Stimulated activated naive B cell treated with anti-CD40 and anti-IgM and Interleukin-4, amounts not matched to agents 10 μg/mL and 1 μg/mL and 100 μg/mL, for 72 hours (primary cell): Measurements from ENCODE around the gene PNMA1.
A peak's percentile ranks its signal among the peaks of the same experiment; 100 is the strongest.

Experiments
- ATAC-seq, 2 donors: fragments of 150-1000 bp; cut with Tn5 transposase; replicated peaks; 2 replicates each; pipeline ENCODE4 v1.10.0; 2021; ENCODE audit warnings: moderate library complexity in 1 of 2
- DNase-seq: peaks from one replicate; pipeline ENCODE4 v3.0.0; 2021
- H3K27ac Mint-ChIP-seq: one replicate; pipeline ENCODE4 v1.8.0; 2022; ENCODE audit warnings: mild to moderate bottlenecking, mixed read lengths
- H3K27me3 Mint-ChIP-seq, 2 donors: one replicate each; pipeline ENCODE4 v1.8.0; 2022; ENCODE audit warnings: mixed read lengths in 2 of 2
- H3K36me3 Mint-ChIP-seq, 2 donors: one replicate each; pipeline ENCODE4 v1.8.0; 2022; ENCODE audit warnings: mixed read lengths in 2 of 2, mild to moderate bottlenecking in 1 of 2
- H3K4me1 Mint-ChIP-seq, 2 donors: one replicate each; pipeline ENCODE4 v1.8.0; 2022; ENCODE audit warnings: mixed read lengths in 2 of 2, mild to moderate bottlenecking in 1 of 2
- H3K4me3 Mint-ChIP-seq, 2 donors: one replicate each; pipeline ENCODE4 v1.8.0; 2022; ENCODE audit warnings: mild to moderate bottlenecking in 2 of 2, mixed read lengths in 2 of 2, moderate library complexity in 1 of 2
- H3K9me3 Mint-ChIP-seq, 2 donors: one replicate each; pipeline ENCODE4 v1.8.0; 2022; ENCODE audit warnings: mixed read lengths in 2 of 2, mild to moderate bottlenecking in 1 of 2

Gene PNMA1

DNA sequence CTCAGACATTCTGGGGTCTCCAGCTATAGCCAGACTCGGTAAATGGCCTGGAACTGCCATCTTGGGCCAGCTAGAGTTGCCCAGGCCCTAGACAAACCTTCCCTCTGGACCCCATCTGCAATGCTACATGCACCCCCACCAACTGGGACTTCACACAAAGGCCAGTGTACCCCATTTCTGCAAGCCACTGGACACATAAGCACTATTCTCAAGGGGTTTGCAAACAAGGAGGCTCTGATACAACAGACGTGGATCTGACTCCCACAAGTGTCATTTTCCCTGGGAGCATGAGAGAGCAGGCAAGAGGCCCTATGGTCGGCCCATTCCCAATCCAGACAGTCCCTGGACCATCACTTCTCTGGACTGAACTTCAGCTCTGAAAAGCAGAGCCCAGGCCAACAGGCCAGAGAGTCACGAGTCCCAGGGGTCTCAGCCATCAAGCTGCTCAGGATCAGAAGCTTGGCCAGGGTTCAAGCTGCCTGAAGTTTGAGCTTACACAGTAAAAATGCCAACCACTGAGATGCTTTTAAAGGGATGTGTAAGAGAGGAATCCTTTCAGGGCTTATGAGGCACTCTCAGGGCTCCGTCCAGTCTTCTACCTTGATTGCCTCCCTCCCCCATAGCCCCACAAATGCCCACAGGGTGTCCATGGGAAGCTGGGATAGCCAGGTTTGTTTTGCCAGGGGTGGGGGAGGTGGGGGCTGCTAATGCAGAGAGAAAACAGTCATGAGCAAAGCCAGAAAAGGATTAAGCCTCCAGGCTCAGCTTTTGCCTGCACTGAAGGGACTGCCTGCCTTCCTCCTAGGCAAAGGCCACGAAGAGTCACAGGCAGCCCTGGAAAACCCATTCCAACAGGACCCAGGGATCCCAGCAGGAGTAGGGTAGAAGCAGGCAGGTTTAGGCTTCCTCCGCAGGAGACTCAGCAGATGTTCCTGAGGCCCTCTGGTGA is 31.7 kb upstream of the PNMA1 start:
- Mint-ChIP-seq H3K36me3 (peaks cover 10 to 30% of the 10 kb centered on the region in 2 donors), H3K4me1 (peaks cover 78 to 99% of the 10 kb centered on the region in 2 donors), H3K9me3 (no peaks in the 10 kb centered on the region), H3K4me3 (peak overlapping the region in 1 of 2 donors; percentile 65), H3K27ac (peak overlapping the region; percentile 56), H3K27me3 (no peaks in the 10 kb centered on the region)
- ATAC-seq (no peak), DNase-seq (no peak)

- Mint-ChIP-seq H3K36me3 (peaks cover 15 to 28% of the 10 kb centered on the region in 2 donors), H3K4me1 (peaks cover 78 to 99% of the 10 kb centered on the region in 2 donors), H3K9me3 (no peaks in the 10 kb centered on the region), H3K27ac (peak overlapping the region; percentile 95), H3K4me3 (peak overlapping the region; percentile 35 to 63), H3K27me3 (no peaks in the 10 kb centered on the region)
- DNase-seq, result no peak
- ATAC-seq, result no peak
Observed at GRCh38 chr14:73744874-73745529, 30.8 kb upstream of the PNMA1 start.

DNA sequence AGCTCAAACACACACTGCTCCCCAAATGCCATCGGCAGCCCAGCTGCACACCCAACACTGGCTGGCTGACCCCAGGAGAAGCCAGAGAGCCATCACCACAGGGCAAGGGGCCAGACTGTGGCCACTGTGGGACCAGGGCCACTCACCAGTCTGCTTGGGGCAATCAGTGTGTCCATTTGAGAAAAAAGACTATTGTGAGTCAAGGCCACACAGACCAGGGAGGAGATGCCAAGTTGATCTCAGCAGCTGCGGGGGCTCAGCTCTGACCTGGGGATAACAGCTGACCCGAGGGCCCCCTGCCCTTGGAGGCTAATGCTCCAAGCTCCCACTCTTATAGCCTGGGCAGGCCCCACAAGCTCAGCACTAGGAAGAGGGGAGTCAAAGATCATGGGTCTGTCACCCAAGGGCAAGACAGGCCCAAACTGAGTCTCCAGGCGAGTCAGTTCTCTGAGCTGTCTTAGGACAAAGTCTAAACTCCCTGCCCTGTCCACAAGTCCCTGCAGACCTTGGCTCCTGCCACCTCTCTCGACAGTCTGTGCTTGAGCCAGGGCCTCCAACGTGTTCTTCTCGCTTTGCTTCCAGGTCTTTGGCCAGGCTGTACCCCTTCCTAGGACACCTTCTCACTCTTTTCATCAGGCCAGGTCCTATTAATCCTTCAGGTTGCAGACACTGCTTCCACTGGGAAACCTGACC is 30.1 kb upstream of the PNMA1 start:
- Mint-ChIP-seq H3K9me3 (no peaks in the 10 kb centered on the region), H3K4me3 (peak overlapping the region; percentile 63 to 81), H3K27me3 (no peaks in the 10 kb centered on the region), H3K36me3 (peaks cover 19 to 31% of the 10 kb centered on the region in 2 donors), H3K27ac (peak overlapping the region; percentile 95), H3K4me1 (peaks cover 80 to 97% of the 10 kb centered on the region in 2 donors)
- no peak for DNase-seq
- ATAC-seq, result no peak

DNA sequence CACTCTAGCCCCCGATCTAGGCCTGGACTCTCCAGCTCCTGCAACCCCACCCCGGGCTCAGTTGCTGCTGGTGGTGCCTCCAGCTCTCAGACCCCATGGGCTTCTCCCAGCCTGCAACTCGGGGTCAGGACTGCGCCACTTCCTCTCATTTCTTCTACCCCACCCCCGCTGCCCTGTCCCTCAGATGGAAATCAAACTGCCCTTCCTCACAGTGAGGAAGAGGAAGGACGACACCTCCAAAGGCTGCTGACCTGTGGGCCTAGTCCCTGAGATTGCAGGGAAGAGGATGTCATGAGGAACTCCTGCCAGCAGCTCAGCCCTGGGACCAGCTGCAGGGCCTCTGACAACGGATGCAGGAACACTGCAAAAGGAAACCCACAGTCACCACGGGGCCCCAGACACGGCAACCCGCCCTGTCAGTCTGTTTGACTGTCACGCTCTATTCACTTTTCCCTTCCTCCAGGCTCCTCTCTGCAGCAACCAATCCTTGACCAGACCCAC is 29.3 kb upstream of the PNMA1 start:
- Mint-ChIP-seq H3K4me3 (peak overlapping the region; percentile 63 to 81), H3K27ac (peak overlapping the region; percentile 95), H3K36me3 (peaks cover 22 to 34% of the 10 kb centered on the region in 2 donors), H3K9me3 (no peaks in the 10 kb centered on the region), H3K27me3 (no peaks in the 10 kb centered on the region), H3K4me1 (peaks cover 80 to 97% of the 10 kb centered on the region in 2 donors)
- ATAC-seq (peak; percentile 50 to 53), DNase-seq (no peak)

DNA sequence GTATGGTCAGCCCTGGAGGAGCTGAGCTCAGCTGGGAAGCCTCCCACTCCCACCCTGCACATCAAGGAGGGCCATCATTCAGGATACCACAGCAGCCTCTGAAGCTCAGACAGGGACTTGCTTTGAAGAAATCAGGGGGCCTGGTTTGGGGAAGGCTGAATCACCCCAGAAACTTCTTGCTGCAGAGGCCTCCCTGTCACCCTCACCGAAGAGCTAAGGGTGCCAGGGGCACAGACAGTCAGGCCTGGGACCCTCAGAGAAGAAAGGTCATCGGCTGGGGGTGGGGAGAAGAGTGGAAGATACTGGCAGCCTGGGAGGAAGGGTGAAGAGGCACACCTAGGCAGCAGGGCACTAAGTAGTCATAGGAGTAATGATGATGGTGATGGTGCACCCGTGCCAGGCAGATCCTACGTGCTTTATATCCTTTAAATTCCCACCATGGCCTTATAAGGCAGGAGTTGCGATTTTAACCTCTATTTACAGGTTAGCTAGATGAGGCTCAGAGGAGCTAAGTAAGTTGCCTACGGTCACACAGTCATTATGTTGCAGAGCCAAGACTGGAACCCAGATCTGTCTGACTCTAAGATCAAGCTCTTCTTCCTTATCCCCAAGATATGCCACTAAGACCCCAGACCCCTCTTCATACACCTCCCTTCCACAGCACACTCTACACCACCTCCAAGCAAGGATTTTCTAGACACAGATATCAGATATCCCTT is 28.5 kb upstream of the PNMA1 start:
- Mint-ChIP-seq H3K4me1 (peaks cover 75 to 90% of the 10 kb centered on the region in 2 donors), H3K36me3 (peaks cover 20 to 34% of the 10 kb centered on the region in 2 donors), H3K9me3 (no peaks in the 10 kb centered on the region), H3K27ac (peak overlapping the region; percentile 95), H3K4me3 (peak overlapping the region; percentile 63 to 81), H3K27me3 (no peaks in the 10 kb centered on the region)
- ATAC-seq (no peak), DNase-seq (no peak)

GRCh38 chr14:73741876-73742519 is 27.8 kb upstream of the PNMA1 start:
- no peaks in the 10 kb centered on the region for H3K27me3 Mint-ChIP-seq
- peak; percentile 52 to 55 for ATAC-seq
- no peaks in the 10 kb centered on the region for H3K9me3 Mint-ChIP-seq
- DNase-seq, result no peak
- H3K4me3 Mint-ChIP-seq, result peak overlapping the region; percentile 63 to 81
- peaks cover 68 to 83% of the 10 kb centered on the region in 2 donors for H3K4me1 Mint-ChIP-seq
- peak overlapping the region; percentile 95 for H3K27ac Mint-ChIP-seq
- H3K36me3 Mint-ChIP-seq, result peaks cover 24 to 33% of the 10 kb centered on the region in 2 donors

DNA sequence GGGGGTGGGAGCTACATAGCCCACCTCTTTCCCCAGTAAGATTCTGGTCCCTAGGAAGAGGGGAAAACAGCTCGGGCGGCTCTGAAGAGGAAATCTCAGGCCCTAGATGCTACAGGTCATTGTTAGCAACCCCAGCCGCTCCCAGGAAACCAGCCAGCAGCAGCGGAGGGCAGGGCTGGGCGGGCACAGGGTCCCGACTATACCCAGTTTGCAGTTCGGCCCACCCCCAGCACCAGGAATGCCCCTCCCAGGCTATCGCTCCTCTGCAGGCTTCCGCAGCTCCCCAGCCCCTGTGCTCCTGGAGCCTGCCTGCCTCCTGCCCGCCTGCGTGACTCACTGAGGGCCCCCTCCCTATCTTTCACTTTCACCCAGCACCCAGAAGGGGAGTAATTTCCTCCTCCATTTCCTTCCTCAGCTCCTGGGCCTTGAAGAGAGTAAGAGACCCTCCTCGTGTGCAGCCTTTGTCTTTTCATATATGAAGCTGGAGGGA is 27.2 kb upstream of the PNMA1 start:
- Mint-ChIP-seq H3K36me3 (peaks cover 27 to 34% of the 10 kb centered on the region in 2 donors), H3K9me3 (no peaks in the 10 kb centered on the region), H3K4me1 (peaks cover 63 to 77% of the 10 kb centered on the region in 2 donors), H3K27me3 (no peaks in the 10 kb centered on the region), H3K4me3 (peak overlapping the region; percentile 63 to 81), H3K27ac (peak overlapping the region; percentile 95)
- DNase-seq (no peak), ATAC-seq (peak; percentile 68 to 72)

DNA sequence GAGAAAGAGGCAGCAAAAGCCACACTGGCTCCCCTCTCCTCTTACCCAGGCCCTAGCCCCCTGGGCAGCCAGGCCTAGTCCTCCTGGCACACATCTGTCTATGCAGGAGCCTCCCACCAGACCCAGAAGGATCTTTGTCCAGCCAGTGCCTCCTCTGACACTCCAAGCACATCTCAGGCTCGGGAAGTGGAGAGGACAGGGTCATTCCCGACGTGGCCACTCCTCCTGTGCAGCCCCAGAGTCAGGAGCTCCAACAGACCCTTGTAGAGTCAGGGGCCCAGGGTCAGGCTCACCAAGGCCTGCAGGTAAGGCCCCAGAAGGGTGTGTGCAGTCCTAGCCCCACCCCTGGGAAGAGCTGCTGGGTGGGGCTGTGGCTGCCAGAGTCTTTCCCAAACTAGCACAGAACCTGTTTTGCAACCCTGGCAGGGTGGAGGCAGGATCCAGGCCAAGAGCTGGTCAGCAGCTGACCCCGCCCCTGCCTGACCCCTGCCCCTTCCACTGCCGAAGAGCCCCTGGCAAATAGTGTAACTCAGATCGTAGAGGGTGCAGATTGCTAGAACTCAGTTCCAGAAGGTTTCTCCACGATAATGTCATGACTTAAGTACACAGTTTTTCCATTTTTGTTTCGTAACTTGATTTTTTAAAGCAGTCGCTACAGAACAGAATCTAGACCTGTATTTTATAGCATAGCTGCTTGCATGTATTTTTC is 26.6 kb upstream of the PNMA1 start:
- peaks cover 61 to 71% of the 10 kb centered on the region in 2 donors for H3K4me1 Mint-ChIP-seq
- DNase-seq (no peak), ATAC-seq (no peak)
- no peaks in the 10 kb centered on the region for H3K9me3 Mint-ChIP-seq
- no peaks in the 10 kb centered on the region for H3K27me3 Mint-ChIP-seq
- H3K36me3 Mint-ChIP-seq, result peaks cover 27 to 34% of the 10 kb centered on the region in 2 donors
- H3K27ac Mint-ChIP-seq, result peak overlapping the region; percentile 51
- H3K4me3 Mint-ChIP-seq, result peak overlapping the region; percentile 63 to 81

DNA sequence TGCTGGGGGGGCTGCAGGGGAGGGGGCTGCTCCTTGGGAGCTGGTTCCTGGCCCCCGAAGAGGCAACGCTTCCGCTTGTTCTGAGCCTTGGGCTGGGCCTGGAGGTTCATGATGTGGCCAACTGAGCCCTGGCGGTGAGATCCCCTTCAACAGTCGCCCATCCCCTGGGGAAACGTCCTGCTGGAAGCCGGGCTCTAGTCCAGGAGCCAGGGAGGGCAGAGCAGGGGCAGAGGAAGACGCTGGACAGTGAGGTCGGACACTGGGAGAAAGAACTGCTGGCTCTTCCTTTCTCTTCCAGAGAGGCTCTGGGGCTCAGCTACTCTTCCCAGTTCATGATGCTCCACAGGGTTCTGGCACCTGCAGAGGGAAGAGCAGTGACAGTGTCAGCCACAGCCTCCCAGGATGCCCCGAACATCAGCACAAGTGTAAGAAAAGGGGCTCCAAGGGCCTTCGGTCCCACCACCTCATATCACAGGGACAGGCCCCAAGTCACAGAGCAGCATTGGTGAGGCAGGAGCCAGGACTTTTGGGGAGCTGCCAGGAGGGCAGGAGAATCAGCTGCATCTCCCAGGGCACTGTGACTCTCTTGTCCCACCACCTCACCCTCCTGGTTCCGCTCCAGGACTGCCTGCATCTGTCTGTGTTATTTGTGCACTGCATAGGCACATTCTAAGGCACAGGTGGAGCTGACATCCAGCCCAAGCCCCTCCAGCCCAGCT is 25.9 kb upstream of the PNMA1 start:
- ATAC-seq, result no peak
- Mint-ChIP-seq H3K27me3 (no peaks in the 10 kb centered on the region), H3K27ac (peak overlapping the region; percentile 87), H3K4me1 (peaks cover 54 to 64% of the 10 kb centered on the region in 2 donors), H3K36me3 (peaks cover 25 to 31% of the 10 kb centered on the region in 2 donors), H3K9me3 (no peaks in the 10 kb centered on the region), H3K4me3 (no peak overlapping the region)
- DNase-seq, result no peak

- Mint-ChIP-seq H3K36me3 (peaks cover 29 to 34% of the 10 kb centered on the region in 2 donors), H3K9me3 (no peaks in the 10 kb centered on the region), H3K27me3 (no peaks in the 10 kb centered on the region), H3K27ac (peak overlapping the region; percentile 87), H3K4me1 (peaks cover 47 to 56% of the 10 kb centered on the region in 2 donors), H3K4me3 (no peak overlapping the region)
- no peak for DNase-seq
- no peak for ATAC-seq
Observed at GRCh38 chr14:73739174-73739898, 25.2 kb upstream of the PNMA1 start.

GRCh38 chr14:73738518-73739173 is 24.5 kb upstream of the PNMA1 start:
- H3K9me3 Mint-ChIP-seq, result no peaks in the 10 kb centered on the region
- DNase-seq (no peak), ATAC-seq (no peak)
- H3K4me1 Mint-ChIP-seq, result peaks cover 41 to 50% of the 10 kb centered on the region in 2 donors
- H3K27me3 Mint-ChIP-seq, result no peaks in the 10 kb centered on the region
- peaks cover 34 to 35% of the 10 kb centered on the region in 2 donors for H3K36me3 Mint-ChIP-seq
- H3K27ac Mint-ChIP-seq, result peak overlapping the region; percentile 47
- H3K4me3 Mint-ChIP-seq, result no peak overlapping the region
